GM19035 (cell line): ENCODE results near the gene LHX3.
"Not testable (repeated sequence)": the region's sequence is repeated elsewhere in the genome, so short reads cannot be mapped to it uniquely, and the experiment has no call there.

Experiments used
- ATAC-seq: cut with Tn5 transposase; IDR thresholded peaks from one replicate; pipeline ENCODE4 v1.9.1; 2021; ENCODE audit not compliant: unreplicated experiment

LHX3 gene

GRCh38 chr9:136242248-136242647 lies 37.3 kb upstream of the LHX3 start:
- no peak for ATAC-seq

GRCh38 chr9:136241542-136241941 lies 36.6 kb upstream of the LHX3 start:
- ATAC-seq = no peak

GRCh38 chr9:136240941-136241340 lies 36.0 kb upstream of the LHX3 start:
- no peak for ATAC-seq

- no peak for ATAC-seq
Measured at GRCh38 chr9:136239983-136240330, 35.0 kb upstream of the LHX3 start.

GRCh38 chr9:136239135-136239982 lies 34.4 kb upstream of the LHX3 start:
- ATAC-seq = no peak

GRCh38 chr9:136238342-136238732 lies 33.4 kb upstream of the LHX3 start:
- ATAC-seq = no peak

- no peak for ATAC-seq
Measured at GRCh38 chr9:136237486-136238341, 32.8 kb upstream of the LHX3 start.

- ATAC-seq = not testable (repeated sequence)
Measured at GRCh38 chr9:136236471-136237410, 31.8 kb upstream of the LHX3 start.

GRCh38 chr9:136235709-136236455 lies 31.0 kb upstream of the LHX3 start:
- ATAC-seq = no peak

GRCh38 chr9:136235171-136235570 lies 30.2 kb upstream of the LHX3 start:
- no peak for ATAC-seq

GRCh38 chr9:136234597-136234996 lies 29.7 kb upstream of the LHX3 start:
- ATAC-seq = no peak

- no peak for ATAC-seq
Measured at GRCh38 chr9:136233868-136234267, 28.9 kb upstream of the LHX3 start.

GRCh38 chr9:136233411-136233810 lies 28.5 kb upstream of the LHX3 start:
- no peak for ATAC-seq

GRCh38 chr9:136232969-136233368 lies 28.0 kb upstream of the LHX3 start:
- ATAC-seq = no peak

GRCh38 chr9:136231478-136232297 lies 26.8 kb upstream of the LHX3 start:
- no peak for ATAC-seq

GRCh38 chr9:136230773-136231172 lies 25.8 kb upstream of the LHX3 start:
- no peak for ATAC-seq

- no peak for ATAC-seq
Measured at GRCh38 chr9:136230365-136230764, 25.4 kb upstream of the LHX3 start.

- ATAC-seq = no peak
Measured at GRCh38 chr9:136229096-136230065, 24.5 kb upstream of the LHX3 start.
